A549 (cell line): ENCODE data around the gene RHOT2. TPM values are rescaled to one million over a fixed set of nuclear protein-coding genes. Genes with fewer than 3 reads are reported as not detected.
A peak's percentile ranks its signal among the peaks of the same experiment; 100 is the strongest.

Experiments
- ATAC-seq, 2 experiments: fragments of 200-7000 bp in 1 of 2; fragments of >200 bp in 1 of 2; cut with Nextera tagmentation in 1 of 2; cut with Tn5 transposase in 1 of 2; 3 replicates each; pipeline versions ENCODE4 v1.8.0 to v1.9.1; 2018 to 2020; ENCODE audit warnings: mild to moderate bottlenecking in 1 of 2, moderate library complexity in 1 of 2
- CTCF ChIA-PET: fragments of 300-600 bp; sonication (Branson Sonifier 250); formaldehyde crosslinking; extraction: SDS; loops from one replicate; lab custom pipeline; 2021; ENCODE audit warnings: antibody characterized with exemption, inconsistent platforms; lab: Yijun Ruan, JAX
- POLR2A ChIA-PET: fragments of 350-600 bp; formaldehyde crosslinking; extraction: SDS; loops from one replicate; lab custom pipeline; 2021; ENCODE audit warnings: antibody characterized with exemption, inconsistent platforms; lab: Yijun Ruan, JAX
- DNase-seq, 2 experiments: peaks; one replicate each; pipeline versions ENCODE4 v3.0.0 to v3.0.0-alpha.2; 2011 to 2016; ENCODE audit warnings: low read depth in 1 of 2, low spot score in 1 of 2
- FAIRE-seq: peaks from 2 replicates; lab custom pipeline; 2011; peaks lifted over from hg19 to GRCh38; lab: Jason Lieb, UNC
- H3K27ac ChIP-seq, 2 experiments: fragments of >200 bp; sonication (Bioruptor Twin); formaldehyde crosslinking; 3 replicates each; pipeline ENCODE4 v1.5.1; 2016 to 2017
- H3K4me1 ChIP-seq: fragments of >200 bp; sonication (Bioruptor Twin); formaldehyde crosslinking; 3 replicates; pipeline ENCODE4 v1.6.1; 2016
- H3K4me2 ChIP-seq: fragments of >200 bp; sonication (Bioruptor Twin); formaldehyde crosslinking; 3 replicates; pipeline ENCODE4 v1.6.1; 2016
- H3K4me3 ChIP-seq: fragments of >200 bp; sonication (Bioruptor Twin); formaldehyde crosslinking; 3 replicates; pipeline ENCODE4 v1.5.1; 2016
- H3K9me3 ChIP-seq: fragments of >200 bp; sonication (Bioruptor Twin); formaldehyde crosslinking; 3 replicates; pipeline ENCODE4 v1.6.1; 2016
- CBX2 ChIP-seq: fragments of 200-600 bp; sonication (generic); IDR thresholded peaks from 2 replicates; pipeline ENCODE4 v1.6.1; 2016; ENCODE audit warnings: low read depth, mild to moderate bottlenecking, borderline replicate concordance
- EHF ChIP-seq: fragments of 250-450 bp; sonication (Bioruptor Pico); IDR thresholded peaks from 2 replicates; pipeline ENCODE4 v1.5.0; 2020; ENCODE audit warnings: mild to moderate bottlenecking
- EP300 ChIP-seq, 2 experiments: fragments of >200 bp; sonication (Bioruptor Twin); formaldehyde crosslinking; IDR thresholded peaks; 2 replicates in 1 of 2; 3 replicates in 1 of 2; pipeline ENCODE4 v1.6.1; 2016 to 2017
- HOXB13 ChIP-seq: fragments of 250-450 bp; sonication (Bioruptor Pico); IDR thresholded peaks from 2 replicates; pipeline ENCODE4 v1.5.0; 2020; ENCODE audit warnings: low read depth, mild to moderate bottlenecking, moderate library complexity
- JUN ChIP-seq, 2 experiments: fragments of >200 bp; sonication (Bioruptor Twin); formaldehyde crosslinking; IDR thresholded peaks; 2 replicates in 1 of 2; 3 replicates in 1 of 2; pipeline ENCODE4 v1.6.1; 2016 to 2017
- JUNB ChIP-seq: fragments of >200 bp; sonication (Bioruptor Twin); formaldehyde crosslinking; IDR thresholded peaks from 2 replicates; pipeline ENCODE4 v1.6.1; 2016
- KDM1A ChIP-seq: fragments of 200-600 bp; sonication (generic); IDR thresholded peaks from 2 replicates; pipeline ENCODE4 v1.6.1; 2016; ENCODE audit warnings: low read depth, mild to moderate bottlenecking
- NPAS2 ChIP-seq: fragments of 250-450 bp; sonication (Bioruptor Pico); IDR thresholded peaks from 2 replicates; pipeline ENCODE4 v1.8.0; 2022; ENCODE audit warnings: mild to moderate bottlenecking, moderate library complexity, borderline replicate concordance
- PHF8 ChIP-seq: fragments of 200-600 bp; sonication (generic); IDR thresholded peaks from 2 replicates; pipeline ENCODE4 v1.6.1; 2016; ENCODE audit warnings: low read depth, mild to moderate bottlenecking, antibody characterized with exemption, moderate library complexity, borderline replicate concordance
- RARB ChIP-seq: fragments of 250-450 bp; sonication (Bioruptor Pico); IDR thresholded peaks from 2 replicates; pipeline ENCODE4 v1.8.0; 2021; ENCODE audit warnings: mild to moderate bottlenecking, moderate library complexity
- RNF2 ChIP-seq: fragments of 200-600 bp; sonication (generic); IDR thresholded peaks from 2 replicates; pipeline ENCODE4 v1.6.1; 2016; ENCODE audit warnings: low read depth, mild to moderate bottlenecking, antibody characterized with exemption, moderate library complexity, borderline replicate concordance
- WGBS: methylation state at CpG from one replicate; pipeline ENCODE4 v1.1.6; 2017; ENCODE audit errors: missing lambda C conversion rate; 5-methylcytosine and 5-hydroxymethylcytosine counted together
- polyA plus RNA-seq, 4 experiments: library from polyadenylated mRNA; depleted of rRNA in 3 of 4; stranded (reverse); fragments of >200 nt; fragmentation: RNase III in 1 of 4; extraction: RNeasy Plus Mini Kit Qiagen cat#74134 plus additional on column Dnase treatment in 1 of 4; gene quantifications; 2 replicates in 3 of 4; 3 replicates in 1 of 4; pipeline ENCODE4 v1.2.3, GENCODE V29; 2011 to 2017
- TF ChIP-seq, protein P1 (sequence below): fragments of >200 bp; sonication (Bioruptor Twin); formaldehyde crosslinking; IDR thresholded peaks from 2 replicates; pipeline ENCODE4 v1.6.1; 2016
- TF ChIP-seq, protein P2 (sequence below): IDR thresholded peaks from 2 replicates; pipeline ENCODE4 v1.6.1; 2012
- TF ChIP-seq, protein P3 (sequence below): fragments of 200-600 bp; sonication (generic); IDR thresholded peaks from 2 replicates; pipeline ENCODE4 v1.6.1; 2016; ENCODE audit warnings: antibody characterized with exemption, mild to moderate bottlenecking, moderate library complexity

Gene RHOT2
- polyA plus RNA-seq, 2 of the 4 experiments (the other 2 are of a cell fraction): 38.0 to 83.1 TPM

DNA sequence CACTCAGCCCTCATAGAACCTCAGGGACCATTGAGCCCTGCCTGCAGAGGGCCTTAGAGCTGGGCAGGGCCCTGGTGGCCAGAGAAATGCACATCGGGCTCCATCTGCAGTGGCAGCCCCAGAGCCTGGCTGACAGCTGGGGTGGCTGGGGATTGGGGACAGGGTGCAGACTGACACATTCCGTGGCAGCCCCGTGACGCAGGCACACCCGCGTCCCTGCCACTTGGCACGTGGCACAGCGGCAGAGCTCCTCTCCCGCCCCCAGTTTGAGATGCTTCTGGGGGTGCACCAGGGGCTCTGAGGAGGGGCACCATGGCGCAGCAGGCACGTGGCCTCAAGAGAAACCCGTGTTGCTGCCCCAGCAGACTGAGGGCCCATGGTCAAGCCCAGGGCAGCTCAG, 35.5 kb downstream of the RHOT2 start:
- POLR2A ChIA-PET: interaction anchor here (1.4 kb wide), 1 partner anchor 13 kb away, joined by 4 read pairs; the partner anchor contains the start of gene WDR24
- WGBS: 55% methylated on average over 6 of the region's 12 CpGs

DNA sequence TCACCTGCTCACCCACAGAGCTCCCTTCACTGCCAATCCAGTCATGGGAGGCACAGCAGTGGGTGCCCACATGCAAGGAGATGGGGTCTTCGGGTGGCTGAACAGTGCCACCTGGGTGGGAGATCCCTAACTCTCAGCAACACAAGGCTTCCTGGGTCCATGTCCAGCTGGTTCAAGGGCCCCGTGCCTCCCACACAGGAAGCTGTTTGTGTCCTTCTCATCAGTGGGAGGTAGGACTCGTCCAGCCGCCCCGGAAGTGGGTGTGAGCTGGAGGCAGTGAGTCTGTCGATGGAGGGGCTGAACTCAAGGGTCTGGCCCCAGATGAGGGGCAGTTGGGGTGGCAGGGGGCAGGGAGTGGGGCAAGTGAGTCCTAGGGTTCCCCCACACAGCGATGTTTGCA, 36.1 kb downstream of the RHOT2 start:
- ChIA-PET POLR2A (no interaction called here), CTCF (interaction anchor here (1.1 to 25.1 kb wide), 7 partner anchors 8 to 82 kb away, joined by 3 to 656 read pairs (median 8); partner anchors contain the start of genes ANTKMT, CCDC78, CIAO3 and HAGHL)
- TF ChIP-seq CBX2 (no peak), RNF2 (no peak), NPAS2 (no peak), JUNB (no peak), JUN (IDR thresholded peaks at IDR 0.05) (no peak), KDM1A (no peak), PHF8 (no peak), HOXB13 (CRISPR knock-in tag) (no peak), EHF (CRISPR knock-in tag) (no peak)
- TF ChIP-seq, protein P1, sequence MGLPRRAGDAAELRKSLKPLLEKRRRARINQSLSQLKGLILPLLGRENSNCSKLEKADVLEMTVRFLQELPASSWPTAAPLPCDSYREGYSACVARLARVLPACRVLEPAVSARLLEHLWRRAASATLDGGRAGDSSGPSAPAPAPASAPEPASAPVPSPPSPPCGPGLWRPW: no peak
- TF ChIP-seq, all 56 proteins: peak for 0
- ATAC-seq (no peak), DNase-seq (no peak), FAIRE-seq (no peak)
- Histone ChIP-seq H3K27ac (no peak overlapping the region), H3K4me2 (no peak overlapping the region), H3K9me3 (no peaks in the 10 kb centered on the region), H3K4me3 (no peak overlapping the region), H3K4me1 (peaks cover 33% of the 10 kb centered on the region)
- WGBS: 78% methylated on average over 5 of the region's 7 CpGs

More for the DNA sequence above, 35.5 kb downstream of the RHOT2 start:
- ATAC-seq (peak in 1 of 2 experiments; percentile 28; a peak in 3 of 6 replicates), DNase-seq (no peak), FAIRE-seq (no peak)
- no peak overlapping the region for H3K27ac ChIP-seq
- no peak overlapping the region for H3K4me3 ChIP-seq
- no peak overlapping the region for H3K4me2 ChIP-seq
- CTCF ChIA-PET: interaction anchor here (1.1 to 25.1 kb wide), 10 partner anchors 7 to 83 kb away, joined by 3 to 656 read pairs (median 10); partner anchors contain the start of genes ANTKMT, CCDC78, CIAO3 and HAGHL
- TF ChIP-seq, protein P2, sequence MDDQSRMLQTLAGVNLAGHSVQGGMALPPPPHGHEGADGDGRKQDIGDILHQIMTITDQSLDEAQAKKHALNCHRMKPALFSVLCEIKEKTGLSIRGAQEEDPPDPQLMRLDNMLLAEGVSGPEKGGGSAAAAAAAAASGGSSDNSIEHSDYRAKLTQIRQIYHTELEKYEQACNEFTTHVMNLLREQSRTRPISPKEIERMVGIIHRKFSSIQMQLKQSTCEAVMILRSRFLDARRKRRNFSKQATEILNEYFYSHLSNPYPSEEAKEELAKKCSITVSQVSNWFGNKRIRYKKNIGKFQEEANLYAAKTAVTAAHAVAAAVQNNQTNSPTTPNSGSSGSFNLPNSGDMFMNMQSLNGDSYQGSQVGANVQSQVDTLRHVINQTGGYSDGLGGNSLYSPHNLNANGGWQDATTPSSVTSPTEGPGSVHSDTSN: no peak
- no peak for TF ChIP-seq RARB (CRISPR knock-in tag)
- peaks cover 33% of the 10 kb centered on the region for H3K4me1 ChIP-seq
- H3K9me3 ChIP-seq: no peaks in the 10 kb centered on the region

DNA sequence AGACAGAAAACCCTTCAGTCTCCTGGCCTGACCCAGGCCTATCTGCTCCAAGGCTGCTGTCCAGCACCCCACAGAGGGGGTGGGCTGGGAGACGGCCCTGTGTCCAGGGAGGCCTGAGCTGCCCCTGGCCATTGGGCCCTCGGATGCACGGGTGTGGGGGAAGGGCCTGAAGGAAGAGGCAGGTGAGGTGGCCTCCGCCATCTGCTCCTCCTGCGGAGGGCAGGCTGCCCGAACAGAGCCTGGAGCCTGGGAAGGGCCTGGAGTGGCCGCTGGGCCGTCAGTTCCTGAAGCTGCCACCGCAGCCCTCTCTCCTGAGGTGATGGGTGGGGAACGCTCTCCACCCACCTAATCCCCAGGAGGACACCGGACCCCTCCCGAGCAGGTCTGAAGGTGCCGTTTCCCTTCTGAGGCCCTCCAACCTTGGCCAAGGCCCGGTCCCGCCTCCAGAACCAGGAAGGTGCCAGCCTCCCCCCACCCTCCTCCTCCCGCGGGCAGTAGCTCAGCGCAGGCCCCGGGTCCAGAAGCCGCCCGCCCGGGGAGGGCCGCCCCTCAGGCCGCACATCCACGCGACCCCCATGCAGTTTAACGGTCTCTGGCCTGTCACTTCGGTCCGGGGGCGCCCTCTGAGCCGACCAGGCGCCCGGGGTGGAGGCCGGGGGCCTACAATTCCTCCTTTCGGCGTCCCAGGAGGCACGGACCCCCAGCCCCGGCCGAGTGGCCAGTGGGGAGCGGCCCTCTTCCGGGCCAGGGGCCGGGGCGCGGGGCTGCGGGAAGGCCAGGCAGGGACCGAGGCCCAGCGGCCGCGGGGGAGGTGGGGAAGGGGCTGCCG, 36.8 kb downstream of the RHOT2 start:
- ATAC-seq: no peak
- H3K4me2 ChIP-seq: peak overlapping the region; percentile 100
- no peak for FAIRE-seq
- TF ChIP-seq, protein P3, sequence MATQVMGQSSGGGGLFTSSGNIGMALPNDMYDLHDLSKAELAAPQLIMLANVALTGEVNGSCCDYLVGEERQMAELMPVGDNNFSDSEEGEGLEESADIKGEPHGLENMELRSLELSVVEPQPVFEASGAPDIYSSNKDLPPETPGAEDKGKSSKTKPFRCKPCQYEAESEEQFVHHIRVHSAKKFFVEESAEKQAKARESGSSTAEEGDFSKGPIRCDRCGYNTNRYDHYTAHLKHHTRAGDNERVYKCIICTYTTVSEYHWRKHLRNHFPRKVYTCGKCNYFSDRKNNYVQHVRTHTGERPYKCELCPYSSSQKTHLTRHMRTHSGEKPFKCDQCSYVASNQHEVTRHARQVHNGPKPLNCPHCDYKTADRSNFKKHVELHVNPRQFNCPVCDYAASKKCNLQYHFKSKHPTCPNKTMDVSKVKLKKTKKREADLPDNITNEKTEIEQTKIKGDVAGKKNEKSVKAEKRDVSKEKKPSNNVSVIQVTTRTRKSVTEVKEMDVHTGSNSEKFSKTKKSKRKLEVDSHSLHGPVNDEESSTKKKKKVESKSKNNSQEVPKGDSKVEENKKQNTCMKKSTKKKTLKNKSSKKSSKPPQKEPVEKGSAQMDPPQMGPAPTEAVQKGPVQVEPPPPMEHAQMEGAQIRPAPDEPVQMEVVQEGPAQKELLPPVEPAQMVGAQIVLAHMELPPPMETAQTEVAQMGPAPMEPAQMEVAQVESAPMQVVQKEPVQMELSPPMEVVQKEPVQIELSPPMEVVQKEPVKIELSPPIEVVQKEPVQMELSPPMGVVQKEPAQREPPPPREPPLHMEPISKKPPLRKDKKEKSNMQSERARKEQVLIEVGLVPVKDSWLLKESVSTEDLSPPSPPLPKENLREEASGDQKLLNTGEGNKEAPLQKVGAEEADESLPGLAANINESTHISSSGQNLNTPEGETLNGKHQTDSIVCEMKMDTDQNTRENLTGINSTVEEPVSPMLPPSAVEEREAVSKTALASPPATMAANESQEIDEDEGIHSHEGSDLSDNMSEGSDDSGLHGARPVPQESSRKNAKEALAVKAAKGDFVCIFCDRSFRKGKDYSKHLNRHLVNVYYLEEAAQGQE: peak; percentile 62; the same call in 1 of the 2 replicates
- TF ChIP-seq EP300 (IDR thresholded peaks at IDR 0.05) (no peak), RARB (CRISPR knock-in tag) (no peak)
- ChIA-PET CTCF (interaction anchor here (1.1 to 25.1 kb wide), 6 partner anchors 8 to 46 kb away, joined by 4 to 656 read pairs (median 10); partner anchors contain the start of genes ANTKMT, CCDC78, CIAO3 and HAGHL), POLR2A (no interaction called here)
- no peaks in the 10 kb centered on the region for H3K9me3 ChIP-seq
- peak overlapping the region; percentile 59 for H3K4me3 ChIP-seq
- H3K27ac ChIP-seq: peak overlapping the region; percentile 73 to 75; a peak in 5 of 6 replicates
- no peak for DNase-seq
- H3K4me1 ChIP-seq: peaks cover 34% of the 10 kb centered on the region
- WGBS: 74% methylated on average over 14 of the region's 50 CpGs
